Neural cell (in vitro differentiated cells): Measurements from ENCODE around the gene SMTN. TPM values are rescaled to one million over a fixed set of nuclear protein-coding genes. Genes with fewer than 3 reads are reported as not detected.
"Not testable (repeated sequence)": the region's sequence is repeated elsewhere in the genome, so short reads cannot be mapped to it uniquely, and the experiment has no call there.

Experiments used
- H2AFZ ChIP-seq: fragments of 200-600, 300-800 bp; sonication (generic), shearing (Covaris generic); 2 replicates; pipeline ENCODE4 v1.6.0; 2014; ENCODE audit warnings: low read depth, mild to moderate bottlenecking, antibody characterized with exemption, low read length, moderate library complexity
- H3F3A ChIP-seq: fragments of 200-600 bp; shearing (Covaris generic); 2 replicates; pipeline ENCODE4 v1.6.1; 2016; ENCODE audit warnings: mild to moderate bottlenecking, moderate library complexity, mixed read lengths, antibody characterized with exemption, low read length; ENCODE audit not compliant: insufficient read depth, poor library complexity, severe bottlenecking
- H3K27ac ChIP-seq: fragments of 200-600, 300-800 bp; sonication (generic), shearing (Covaris generic); 2 replicates; pipeline ENCODE4 v1.5.1; 2014; ENCODE audit warnings: mild to moderate bottlenecking, low read length, moderate library complexity
- H3K27me3 ChIP-seq: fragments of 300-800, 200-600 bp; sonication (generic), shearing (Covaris generic); 2 replicates; pipeline ENCODE4 v1.6.0; 2014; ENCODE audit warnings: mild to moderate bottlenecking, low read depth, low read length, moderate library complexity; ENCODE audit not compliant: insufficient read depth
- H3K36me3 ChIP-seq: fragments of 300-800, 200-600 bp; sonication (generic), shearing (Covaris generic); 2 replicates; pipeline ENCODE4 v1.5.1; 2014; ENCODE audit warnings: mild to moderate bottlenecking, antibody characterized with exemption, low read length, moderate library complexity; ENCODE audit not compliant: insufficient read depth
- H3K4me2 ChIP-seq: fragments of 300-800, 200-600 bp; sonication (generic), shearing (Covaris generic); 2 replicates; pipeline ENCODE4 v1.6.0; 2014; ENCODE audit warnings: mild to moderate bottlenecking, low read length
- H3K4me3 ChIP-seq: fragments of 300-800, 200-600 bp; sonication (generic), shearing (Covaris generic); 2 replicates; pipeline ENCODE4 v1.5.1; 2014; ENCODE audit warnings: mild to moderate bottlenecking, low read length, moderate library complexity
- H3K79me2 ChIP-seq: fragments of 200-600 bp; shearing (Covaris generic); replicated peaks from 2 replicates; pipeline ENCODE4 v1.6.0; 2014; ENCODE audit warnings: mild to moderate bottlenecking, low read length, moderate library complexity; ENCODE audit not compliant: insufficient read depth
- H3K9ac ChIP-seq: fragments of 300-800, 200-600 bp; sonication (generic), shearing (Covaris generic); 2 replicates; pipeline ENCODE4 v1.6.1; 2016; ENCODE audit warnings: mild to moderate bottlenecking, low read length, mixed read lengths
- H3K9me2 ChIP-seq: fragments of 200-600 bp; shearing (Covaris generic); 2 replicates; pipeline ENCODE4 v1.6.1; 2016; ENCODE audit warnings: mild to moderate bottlenecking, low read length, mixed read lengths; ENCODE audit not compliant: insufficient read depth
- H3K9me3 ChIP-seq: fragments of 200-600, 300-800 bp; sonication (generic), shearing (Covaris generic); 2 replicates; pipeline ENCODE4 v1.6.1; 2016; ENCODE audit warnings: mild to moderate bottlenecking, mixed run types, low read length, moderate library complexity, mixed read lengths
- H4K20me1 ChIP-seq: fragments of 200-600 bp; shearing (Covaris generic); 2 replicates; pipeline ENCODE4 v1.6.1; 2016; ENCODE audit warnings: mild to moderate bottlenecking, mixed run types; ENCODE audit not compliant: insufficient read depth
- CTCF ChIP-seq: fragments of 450-650 bp; IDR thresholded peaks from 2 replicates; pipeline ENCODE4 v1.5.1; 2014; ENCODE audit warnings: antibody characterized with exemption, mild to moderate bottlenecking, moderate library complexity; ENCODE audit not compliant: poor library complexity, severe bottlenecking
- EP300 ChIP-seq: fragments of 450-650 bp; conservative IDR thresholded peaks from 2 replicates; pipeline ENCODE4 v1.6.1; 2014; ENCODE audit warnings: antibody characterized with exemption, mild to moderate bottlenecking, moderate library complexity; ENCODE audit not compliant: poor library complexity, severe bottlenecking
- EZH2 ChIP-seq: fragments of 200-600, 300-800 bp; shearing (Covaris generic), sonication (generic); IDR thresholded peaks from 2 replicates; pipeline ENCODE4 v1.6.1; 2014; ENCODE audit warnings: antibody characterized with exemption, low read length, borderline replicate concordance, mild to moderate bottlenecking; ENCODE audit not compliant: insufficient read depth, poor library complexity, severe bottlenecking
- MXI1 ChIP-seq: fragments of 450-650 bp; conservative IDR thresholded peaks from 2 replicates; pipeline ENCODE4 v1.6.1; 2014; ENCODE audit warnings: antibody characterized with exemption, mild to moderate bottlenecking; ENCODE audit not compliant: poor library complexity, severe bottlenecking
- POLR2AphosphoS5 ChIP-seq: IDR thresholded peaks from 2 replicates; pipeline ENCODE4 v1.6.1; 2012
- RAD21 ChIP-seq: fragments of 450-650 bp; conservative IDR thresholded peaks from 2 replicates; pipeline ENCODE4 v1.6.1; 2014; ENCODE audit warnings: antibody characterized with exemption, mild to moderate bottlenecking, moderate library complexity
- REST ChIP-seq: IDR thresholded peaks from 2 replicates; pipeline ENCODE4 v1.6.1; 2012; ENCODE audit warnings: borderline replicate concordance
- SMC3 ChIP-seq: fragments of 450-650 bp; conservative IDR thresholded peaks from 2 replicates; pipeline ENCODE4 v1.6.1; 2014; ENCODE audit warnings: antibody characterized with exemption, mild to moderate bottlenecking, moderate library complexity; ENCODE audit not compliant: poor library complexity
- TAF1 ChIP-seq: IDR thresholded peaks from 2 replicates; pipeline ENCODE4 v1.6.1; 2012; ENCODE audit warnings: low read depth
- polyA plus RNA-seq: library from polyadenylated mRNA; depleted of rRNA; stranded (reverse); fragments of >200 nt; gene quantifications from 2 replicates; pipeline ENCODE4 v1.2.3, GENCODE V29; 2014

The SMTN gene
- polyA plus RNA-seq, 1 donor from 2014 or later: 3.4 TPM

- no peaks in the 10 kb centered on the region for H4K20me1 ChIP-seq
- H3K9me3 ChIP-seq: no peaks in the 10 kb centered on the region
- H3F3A ChIP-seq: no peaks in the 10 kb centered on the region
- H3K36me3 ChIP-seq: no peaks in the 10 kb centered on the region
- no peak within 1 kb of the TSS for H3K27ac ChIP-seq
- H3K9me2 ChIP-seq: no peaks in the 10 kb centered on the region
- H2AFZ ChIP-seq: peak within 1 kb of the TSS; percentile 28
- H3K9ac ChIP-seq: peak within 1 kb of the TSS; percentile 52
- TF ChIP-seq RAD21 (peak; percentile 76), SMC3 (peak; percentile 81), EZH2 (no peak), EP300 (peak; percentile 8), TAF1 (no peak), REST (no peak), MXI1 (no peak), CTCF (peak; percentile 95), POLR2AphosphoS5 (no peak)
- H3K4me2 ChIP-seq: peak within 1 kb of the TSS; percentile 37
- peak within 1 kb of the TSS; percentile 71 for H3K4me3 ChIP-seq
- no peaks in the 10 kb centered on the region for H3K79me2 ChIP-seq
- H3K27me3 ChIP-seq: no peaks in the 10 kb centered on the region
These were observed 26.2 kb downstream of the SMTN start, which contains the start of gene SELENOM for GRCh38 chr22:31107178-31107893. SELENOM (minus strand) TSS chr22:31107568; CDS start chr22:31107505, 63 bp downstream.

- Histone ChIP-seq H3K79me2 (no peaks in the 10 kb centered on the region), H3K27me3 (no peaks in the 10 kb centered on the region), H4K20me1 (no peaks in the 10 kb centered on the region), H3K9ac (peak overlapping the region; percentile 52), H3K36me3 (no peaks in the 10 kb centered on the region), H3K9me2 (no peaks in the 10 kb centered on the region), H2AFZ (peak overlapping the region; percentile 28), H3K27ac (no peak overlapping the region), H3F3A (no peaks in the 10 kb centered on the region), H3K4me3 (peak overlapping the region; percentile 71), H3K9me3 (no peaks in the 10 kb centered on the region), H3K4me2 (peak overlapping the region; percentile 37)
- TF ChIP-seq REST (no peak), EZH2 (no peak), POLR2AphosphoS5 (no peak), TAF1 (no peak), RAD21 (no peak), SMC3 (no peak), CTCF (no peak), MXI1 (peak; percentile 28), EP300 (peak; percentile 1)
These were observed 26.7 kb downstream of the SMTN start for GRCh38 chr22:31107894-31108218.

GRCh38 chr22:31112547-31113091, 31.5 kb downstream of the SMTN start:
- H3K9me3 ChIP-seq, H3K4me3 ChIP-seq, H3K9ac ChIP-seq, H4K20me1 ChIP-seq, H3K4me2 ChIP-seq, H3K9me2 ChIP-seq, H3K27me3 ChIP-seq, H3K36me3 ChIP-seq, H3K27ac ChIP-seq, H3K79me2 ChIP-seq, H3F3A ChIP-seq, H2AFZ ChIP-seq: not testable (repeated sequence)
